Measurements from ENCODE around the gene ANXA11.
"Not testable (repeated sequence)": the region's sequence is repeated elsewhere in the genome, so short reads cannot be mapped to it uniquely, and the experiment has no call there.

ANXA11 gene

GRCh38 chr10:80207768-80208370 lies 2.5 kb upstream of the ANXA11 start:
- DNase-seq: no peak

DNA sequence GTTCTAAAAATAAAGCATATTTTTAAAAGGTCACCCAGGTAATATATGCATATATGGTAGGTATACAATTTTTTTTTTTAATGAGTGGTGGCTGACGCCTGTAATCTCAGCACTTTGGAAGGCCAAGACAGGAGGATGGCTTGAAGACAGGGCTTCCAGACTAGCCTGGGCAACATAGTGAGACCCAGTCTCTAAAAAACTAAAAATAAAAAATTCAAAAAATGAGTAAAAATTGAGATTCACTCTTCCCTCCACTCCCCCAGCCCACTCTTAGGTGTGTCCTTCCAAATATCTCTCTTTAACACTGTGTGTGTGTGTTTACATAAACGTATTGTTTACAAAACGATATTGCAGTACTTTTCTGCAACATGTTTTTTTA lies 929 bp upstream of the ANXA11 start:
- no peak for DNase-seq

DNA sequence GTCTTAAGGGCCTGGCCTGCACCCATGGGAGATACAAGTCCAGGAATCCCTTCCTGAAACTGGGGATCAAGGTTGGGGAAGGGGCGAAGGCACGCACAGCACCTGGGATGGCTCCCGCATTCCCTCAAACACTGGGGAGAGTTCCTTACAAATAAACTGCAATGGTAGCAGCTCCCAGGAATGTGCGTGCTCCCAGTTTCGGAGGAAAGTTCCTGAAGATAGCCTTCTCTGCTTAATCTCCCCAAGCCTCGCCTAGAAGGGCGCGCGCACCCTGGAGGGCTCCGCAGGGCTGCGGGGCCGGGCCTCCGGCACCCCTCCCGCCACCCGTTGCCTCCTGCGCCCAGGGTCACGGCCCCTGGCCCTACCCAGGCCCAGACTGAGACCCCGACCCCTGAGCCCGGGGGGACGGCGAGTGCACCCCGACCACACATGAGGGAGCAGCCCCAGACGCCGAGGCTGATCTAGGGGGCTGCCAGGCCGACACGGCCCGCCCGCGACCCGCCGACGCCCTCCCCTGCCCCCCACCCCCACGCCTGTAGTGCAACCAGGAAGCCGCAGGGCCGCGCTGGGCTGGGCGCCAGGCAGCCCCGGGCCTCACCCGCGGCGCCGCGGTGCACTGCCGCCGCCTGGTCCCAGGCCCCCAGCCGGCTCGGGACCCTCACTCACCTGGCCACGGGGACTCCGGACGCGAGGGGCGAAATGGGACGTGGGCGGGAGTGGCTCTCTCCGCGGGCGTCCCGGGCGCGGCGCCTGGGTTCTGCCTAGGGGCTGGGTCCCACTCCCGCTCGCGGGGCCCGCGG lies 460 bp downstream of the ANXA11 start:
- DNase-seq: no peak

DNA sequence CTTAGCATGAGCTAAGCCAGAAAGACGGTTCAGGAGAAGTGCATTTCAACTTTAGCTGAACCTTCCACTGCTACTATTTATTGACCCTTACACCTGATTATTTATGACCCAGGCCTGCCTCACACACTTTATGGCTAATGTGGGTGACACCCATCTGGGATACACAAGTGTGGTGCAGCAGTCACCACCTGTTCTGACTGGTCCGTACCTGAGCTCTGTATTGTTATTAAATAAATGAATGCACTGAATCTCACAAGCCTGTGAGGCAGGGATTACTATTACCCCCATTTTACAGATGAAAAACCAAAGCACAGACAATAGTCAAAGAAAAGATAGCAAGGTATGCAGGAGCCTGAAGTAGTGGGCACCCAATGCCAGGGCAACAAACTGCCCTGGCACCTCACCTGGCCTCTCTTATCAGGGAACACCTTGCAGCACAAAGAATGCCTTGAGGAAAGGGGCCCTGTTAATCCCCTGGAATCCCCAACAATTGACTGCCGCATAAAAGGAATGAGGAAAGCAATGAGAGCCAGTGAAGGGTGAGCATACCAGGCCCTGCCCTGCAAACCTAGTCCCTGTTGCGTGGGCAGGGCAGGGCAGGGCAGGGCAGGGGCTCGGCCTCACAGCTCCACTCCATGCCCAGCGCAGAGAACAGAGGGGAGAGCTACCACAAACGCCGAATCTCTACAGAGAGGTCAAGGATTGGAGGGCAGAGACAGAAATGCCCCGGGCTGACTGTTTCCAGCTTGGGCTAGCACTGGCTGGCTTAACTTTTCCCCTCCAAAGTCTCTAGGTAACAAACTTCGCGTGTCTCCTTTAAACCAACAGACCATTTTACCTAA lies 1.3 kb downstream of the ANXA11 start:
- DNase-seq: no peak

- DNase-seq: peak; percentile 56 to 58
These were observed 2.2 kb downstream of the ANXA11 start for GRCh38 chr10:80202934-80203834.

DNA sequence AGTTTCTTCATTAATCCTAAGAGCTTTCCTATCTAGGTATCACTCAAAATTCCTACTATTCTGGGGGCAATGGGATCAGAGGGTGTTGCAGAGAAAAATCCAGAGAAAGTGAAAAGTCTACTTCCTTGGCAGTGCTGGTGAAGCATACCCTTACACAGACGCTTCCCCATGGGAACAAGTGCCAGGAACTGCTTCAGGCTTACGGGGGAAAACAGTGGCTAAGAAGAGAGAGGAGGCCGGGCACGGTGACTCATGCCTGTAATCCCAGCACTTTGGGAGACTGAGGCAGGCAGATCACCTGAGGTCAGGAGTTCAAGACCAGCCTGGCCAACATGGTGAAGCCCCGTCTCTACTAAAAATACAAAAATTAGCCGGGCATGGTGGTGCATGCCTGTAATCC lies 2.8 kb downstream of the ANXA11 start:
- DNase-seq: not testable (repeated sequence)

- no peak for DNase-seq
These were observed 3.7 kb downstream of the ANXA11 start for GRCh38 chr10:80201608-80202141.

GRCh38 chr10:80200687-80201086 lies 4.7 kb downstream of the ANXA11 start:
- no peak for DNase-seq

GRCh38 chr10:80200259-80200658 lies 5.1 kb downstream of the ANXA11 start:
- no peak for DNase-seq

GRCh38 chr10:80199828-80200227 lies 5.5 kb downstream of the ANXA11 start:
- no peak for DNase-seq

GRCh38 chr10:80197972-80198916 lies 7.1 kb downstream of the ANXA11 start:
- DNase-seq: no peak

GRCh38 chr10:80196950-80197315 lies 8.4 kb downstream of the ANXA11 start:
- DNase-seq: no peak

DNA sequence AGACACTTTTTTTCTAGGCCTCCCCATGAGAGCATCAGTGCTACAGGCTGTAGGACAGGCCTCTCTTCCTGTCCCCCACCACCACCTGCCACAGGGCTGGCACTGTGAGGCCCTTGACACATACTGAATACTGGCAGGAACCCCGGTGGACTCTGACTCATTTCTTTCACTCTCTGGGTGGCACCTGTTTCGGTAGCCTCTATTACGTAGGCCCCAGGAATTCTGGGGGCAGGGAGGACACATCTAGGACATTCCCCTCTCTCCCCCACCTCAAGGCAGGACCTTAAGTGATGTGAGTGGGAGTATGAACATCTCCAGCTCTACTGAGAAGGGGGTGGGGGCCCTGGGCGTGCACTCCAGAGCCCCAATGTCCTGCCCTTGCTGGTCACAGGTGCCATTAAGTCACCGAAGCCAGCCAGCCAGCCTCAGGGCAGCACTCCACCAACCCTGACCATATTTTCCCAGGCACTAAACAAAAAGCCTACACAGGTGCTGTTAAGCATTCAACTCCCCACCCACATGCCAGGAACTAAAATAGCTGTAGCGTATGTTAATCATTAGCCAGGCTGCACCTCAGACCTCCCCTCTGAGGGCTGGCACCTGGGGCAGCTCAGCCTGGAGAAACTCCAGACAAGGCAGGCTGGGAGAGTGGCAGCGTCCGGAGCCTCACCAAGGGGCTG lies 8.9 kb downstream of the ANXA11 start:
- DNase-seq: peak; percentile 50 to 51

- no peak for DNase-seq
These were observed 10.2 kb downstream of the ANXA11 start for GRCh38 chr10:80195046-80195574.

- DNase-seq: no peak
These were observed 10.8 kb downstream of the ANXA11 start for GRCh38 chr10:80194373-80195045.

GRCh38 chr10:80192553-80192952 lies 12.8 kb downstream of the ANXA11 start:
- no peak for DNase-seq

DNA sequence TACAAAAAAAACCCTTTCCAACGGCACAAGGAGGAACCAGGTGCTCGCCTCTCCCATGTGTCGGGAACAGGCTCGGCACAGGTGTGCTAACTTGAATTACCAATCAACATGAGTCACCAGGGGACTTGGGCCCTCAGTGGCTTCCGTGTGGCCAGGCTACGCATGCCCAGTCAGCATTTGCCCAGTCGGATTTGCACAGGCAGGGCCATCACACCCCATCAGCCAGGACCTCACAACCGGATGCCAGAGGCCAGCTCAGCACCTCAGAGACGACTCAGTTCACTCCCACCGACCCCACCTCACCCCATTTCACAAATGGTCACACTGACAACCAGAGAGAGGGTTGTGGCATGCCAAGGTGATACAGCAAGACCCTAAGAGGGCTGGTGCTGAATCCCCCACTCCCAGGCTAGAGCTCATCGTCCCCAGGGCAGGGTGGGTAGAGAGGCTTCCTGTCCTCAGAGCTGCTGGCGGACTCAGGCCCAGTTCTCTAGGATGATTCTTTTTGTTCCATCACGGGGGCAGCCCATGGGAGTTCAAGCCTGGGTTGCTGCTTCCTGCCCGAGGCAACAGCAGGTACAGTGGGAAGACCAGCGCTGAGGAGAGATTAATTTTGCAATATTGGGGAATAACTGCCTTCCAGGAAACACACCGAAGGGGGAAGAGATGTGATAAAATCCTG lies 13.6 kb downstream of the ANXA11 start:
- no peak for DNase-seq

DNA sequence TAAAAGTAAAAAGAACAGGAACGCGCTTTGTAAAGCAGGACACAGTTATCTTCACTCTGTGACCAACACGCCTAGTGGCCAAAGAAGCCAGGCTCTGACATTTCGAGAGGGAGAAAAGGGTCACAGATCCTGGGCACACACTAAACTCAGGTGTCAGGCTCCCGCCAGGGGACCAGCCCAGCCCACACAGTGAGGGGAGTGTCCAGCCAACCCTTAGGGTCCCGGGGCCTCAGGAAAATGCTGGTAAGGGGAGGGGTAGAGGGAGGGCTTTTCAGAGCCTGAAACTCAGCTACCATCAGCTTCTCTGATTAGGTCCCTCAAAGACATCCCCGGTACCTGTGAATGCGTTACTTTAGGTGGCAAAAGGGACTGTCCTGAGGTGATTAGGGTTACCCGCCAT lies 16.6 kb downstream of the ANXA11 start:
- DNase-seq: no peak
